Endothelial cell of umbilical vein (primary cell): ENCODE results near the gene GALNT10.

Source experiments
- CTCF ChIP-seq, 2 donors: IDR thresholded peaks; 1 replicate in 1 of 2; 2 replicates in 1 of 2; pipeline ENCODE4 v1.5.1; 2011; ENCODE audit warnings: low read length in 2 of 2, mild to moderate bottlenecking in 2 of 2, moderate library complexity in 2 of 2, control low read depth in 1 of 2, inconsistent platforms in 1 of 2, low read depth in 1 of 2; ENCODE audit not compliant: insufficient read depth in 1 of 2; ENCODE audit errors: extremely low read depth in 1 of 2
- EZH2 ChIP-seq: IDR thresholded peaks from 2 replicates; pipeline ENCODE4 v1.6.1; 2012; ENCODE audit warnings: borderline replicate concordance, low read depth, mild to moderate bottlenecking, moderate library complexity, low read length, inconsistent platforms; ENCODE audit not compliant: severe bottlenecking
- FOS ChIP-seq: IDR thresholded peaks from 2 replicates; pipeline ENCODE4 v1.6.1; 2011; ENCODE audit warnings: mild to moderate bottlenecking, low read length, moderate library complexity, borderline replicate concordance; ENCODE audit not compliant: insufficient read depth
- GATA2 ChIP-seq: IDR thresholded peaks from 2 replicates; pipeline ENCODE4 v1.7.0; 2011; ENCODE audit warnings: low read depth, mild to moderate bottlenecking, moderate library complexity, mixed read lengths, low read length; ENCODE audit not compliant: insufficient read length, insufficient read depth
- JUN ChIP-seq: IDR thresholded peaks from 2 replicates; pipeline ENCODE4 v1.6.1; 2011; ENCODE audit warnings: borderline replicate concordance, low read depth; ENCODE audit not compliant: insufficient read length, insufficient read depth
- MAX ChIP-seq: IDR thresholded peaks from 2 replicates; pipeline ENCODE4 v1.6.1; 2011; ENCODE audit not compliant: insufficient read depth, insufficient read length
- MYC ChIP-seq: IDR thresholded peaks from one replicate; pipeline ENCODE4 v1.6.1; 2011; ENCODE audit warnings: mild to moderate bottlenecking, low read depth, low read length
- POLR2A ChIP-seq: IDR thresholded peaks from 2 replicates; pipeline ENCODE4 v1.6.1; 2012; ENCODE audit warnings: low read depth, mild to moderate bottlenecking, control low read depth, low read length
- POLR2AphosphoS5 ChIP-seq: IDR thresholded peaks from 2 replicates; pipeline ENCODE4 v1.6.1; 2012; ENCODE audit warnings: low read depth, mild to moderate bottlenecking, control low read depth, low read length, moderate library complexity; ENCODE audit not compliant: insufficient read depth

GRCh38 chr5:154199671-154200220 is 9.2 kb downstream of the GALNT10 start:
- TF ChIP-seq MAX = no peak
- TF ChIP-seq POLR2AphosphoS5 = no peak
- TF ChIP-seq CTCF (IDR thresholded peaks at IDR 0.05; ENCODE audit: extremely low read depth in 1 of 2, insufficient read depth in 1 of 2, low read depth in 1 of 2, low read length in 2 of 2) = no peak
- TF ChIP-seq POLR2A = no peak
- no peak for TF ChIP-seq EZH2
- TF ChIP-seq FOS = no peak
- no peak for TF ChIP-seq MYC
- no peak for TF ChIP-seq GATA2
- no peak for TF ChIP-seq JUN
